GM12873 (cell line): Measurements from ENCODE around the gene SGMS2.

Experiments
- TF ChIP-seq, protein P1 (sequence below): IDR thresholded peaks from 2 replicates; pipeline ENCODE4 v1.5.1; 2012; ENCODE audit warnings: low read depth, mild to moderate bottlenecking, moderate library complexity, low read length, control low read depth; ENCODE audit not compliant: insufficient read depth; ENCODE audit errors: missing control alignments

SGMS2 gene

DNA sequence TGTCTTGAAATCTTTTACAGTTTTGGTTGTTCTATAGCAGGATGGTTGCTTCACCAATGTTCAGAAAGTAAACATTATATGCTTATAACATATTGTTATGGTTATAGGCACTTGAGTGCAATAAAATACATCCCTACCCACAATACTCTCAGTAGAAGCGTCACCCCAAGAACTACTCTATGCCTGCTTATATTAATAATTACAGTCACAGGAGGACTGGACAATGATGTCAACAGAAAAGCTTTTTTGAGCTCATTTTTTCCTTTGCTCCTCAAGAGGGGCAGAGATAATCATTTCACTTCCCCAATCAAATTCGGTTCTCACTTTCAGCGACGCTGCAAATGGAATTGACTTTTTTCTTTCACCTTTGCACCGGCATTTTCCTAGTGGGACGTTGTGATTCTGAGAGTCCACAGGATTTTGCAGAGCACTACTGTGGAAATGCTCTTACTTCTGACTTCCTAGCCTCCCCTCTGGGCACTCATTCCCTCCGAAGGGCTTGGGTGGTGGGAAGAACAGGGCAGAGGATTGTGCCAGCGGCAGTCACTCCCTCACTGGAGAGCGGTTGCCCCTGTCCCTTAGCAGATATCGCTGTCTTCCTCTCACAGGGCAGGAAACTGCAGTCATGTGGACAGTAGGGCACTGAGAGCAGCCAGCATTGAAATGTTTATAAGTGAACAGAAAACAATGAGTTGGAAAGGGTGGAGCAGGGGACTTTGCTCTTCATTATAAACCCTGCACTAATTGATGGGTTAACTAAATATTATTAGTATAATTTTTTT, 24.9 kb upstream of the SGMS2 start:
- TF ChIP-seq, protein P1, sequence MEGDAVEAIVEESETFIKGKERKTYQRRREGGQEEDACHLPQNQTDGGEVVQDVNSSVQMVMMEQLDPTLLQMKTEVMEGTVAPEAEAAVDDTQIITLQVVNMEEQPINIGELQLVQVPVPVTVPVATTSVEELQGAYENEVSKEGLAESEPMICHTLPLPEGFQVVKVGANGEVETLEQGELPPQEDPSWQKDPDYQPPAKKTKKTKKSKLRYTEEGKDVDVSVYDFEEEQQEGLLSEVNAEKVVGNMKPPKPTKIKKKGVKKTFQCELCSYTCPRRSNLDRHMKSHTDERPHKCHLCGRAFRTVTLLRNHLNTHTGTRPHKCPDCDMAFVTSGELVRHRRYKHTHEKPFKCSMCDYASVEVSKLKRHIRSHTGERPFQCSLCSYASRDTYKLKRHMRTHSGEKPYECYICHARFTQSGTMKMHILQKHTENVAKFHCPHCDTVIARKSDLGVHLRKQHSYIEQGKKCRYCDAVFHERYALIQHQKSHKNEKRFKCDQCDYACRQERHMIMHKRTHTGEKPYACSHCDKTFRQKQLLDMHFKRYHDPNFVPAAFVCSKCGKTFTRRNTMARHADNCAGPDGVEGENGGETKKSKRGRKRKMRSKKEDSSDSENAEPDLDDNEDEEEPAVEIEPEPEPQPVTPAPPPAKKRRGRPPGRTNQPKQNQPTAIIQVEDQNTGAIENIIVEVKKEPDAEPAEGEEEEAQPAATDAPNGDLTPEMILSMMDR, result no peak

- TF ChIP-seq, protein P1, result no peak
Measured at GRCh38 chr4:107800706-107801105, 24.0 kb upstream of the SGMS2 start.

DNA sequence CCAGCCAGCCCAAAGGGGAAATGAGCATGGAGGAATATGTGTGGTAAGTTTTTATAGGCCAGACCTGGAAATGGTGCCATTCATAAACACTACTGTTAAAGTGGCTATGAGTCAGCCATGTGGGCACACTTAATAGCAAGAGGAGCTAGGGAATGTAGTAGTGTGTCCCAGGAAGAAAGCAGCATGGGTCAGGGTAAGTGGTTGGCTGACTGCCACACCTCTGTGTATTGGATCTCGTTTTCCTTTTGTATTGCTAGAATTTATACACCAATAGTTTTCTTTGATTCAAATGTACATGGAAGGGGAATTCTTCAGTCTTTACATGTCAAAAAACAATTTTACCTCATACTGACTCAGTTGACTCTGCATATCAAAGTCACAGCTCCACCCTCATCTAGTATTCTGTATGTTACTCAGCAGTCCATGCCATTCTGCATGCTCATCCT, 22.9 kb upstream of the SGMS2 start:
- TF ChIP-seq, protein P1, result no peak

GRCh38 chr4:107804956-107805355, 19.8 kb upstream of the SGMS2 start:
- TF ChIP-seq, protein P1, result no peak

DNA sequence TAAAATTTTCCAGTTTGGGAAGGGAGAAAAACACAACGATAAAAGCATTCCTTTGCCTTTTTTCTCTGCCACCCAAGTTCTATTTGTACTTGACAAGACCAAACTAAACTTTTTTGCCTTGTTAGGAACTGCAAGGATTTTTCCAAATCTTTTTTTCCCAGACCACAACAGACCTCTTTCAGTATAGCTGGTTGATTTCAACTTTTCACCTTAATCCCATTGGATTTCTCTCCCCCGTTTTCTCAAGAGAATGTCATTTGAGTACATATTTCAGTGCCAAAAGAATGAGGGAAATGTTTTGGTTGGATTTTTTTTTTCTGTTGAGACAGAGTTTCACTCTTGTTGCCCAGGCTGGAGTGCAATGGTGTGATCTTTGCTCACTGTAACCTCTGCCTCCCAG, 18.5 kb upstream of the SGMS2 start:
- TF ChIP-seq, protein P1, result no peak

GRCh38 chr4:107808572-107808971, 16.2 kb upstream of the SGMS2 start:
- TF ChIP-seq, protein P1, result no peak

DNA sequence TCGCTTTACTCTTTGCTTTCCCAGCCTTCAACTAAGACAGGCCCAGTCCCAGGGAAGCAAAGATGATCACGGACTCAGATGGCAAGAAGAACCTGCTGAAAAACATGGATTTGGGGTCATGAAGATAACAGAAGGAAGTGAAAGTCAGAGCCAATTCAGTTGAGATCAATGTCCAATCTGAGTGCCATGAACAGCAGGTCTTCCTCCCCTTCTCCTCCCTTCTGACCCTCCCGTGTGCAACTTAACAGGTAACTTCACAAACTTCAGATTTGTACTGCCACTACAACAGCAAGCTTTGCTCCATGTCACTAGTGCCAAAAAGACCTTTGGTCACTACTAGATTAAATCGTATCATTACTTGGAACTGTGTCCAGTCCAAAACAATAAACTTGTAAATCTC, 15.5 kb upstream of the SGMS2 start:
- TF ChIP-seq, protein P1, result no peak

- TF ChIP-seq, protein P1, result no peak
Measured at GRCh38 chr4:107814758-107815157, 10.0 kb upstream of the SGMS2 start.
